ENCODE measurements around the gene TICAM2.

GRCh38 chr5:115600766-115601165, 1.5 kb downstream of the TICAM2 start:
- TF ChIP-seq CTCF (IDR thresholded peaks at IDR 0.05) (no peak), POLR2A (IDR thresholded peaks at IDR 0.05) (no peak), EP300 (IDR thresholded peaks at IDR 0.05) (no peak), POLR2AphosphoS5 (IDR thresholded peaks at IDR 0.05) (no peak)

Measured in gastroesophageal sphincter (tissue), 3 donors.